Vagina (tissue), 2 donors: Measurements from ENCODE around the gene CLEC18A.
"Not testable (repeated sequence)": the region's sequence is repeated elsewhere in the genome, so short reads cannot be mapped to it uniquely, and the experiment has no call there.

Experiments used
- POLR2AphosphoS5 ChIP-seq, 2 donors: sonication (generic); formaldehyde crosslinking; IDR thresholded peaks; one replicate each; pipeline ENCODE4 v1.9.0; 2017; ENCODE audit warnings: antibody characterized with exemption in 2 of 2, mild to moderate bottlenecking in 2 of 2, low read depth in 1 of 2; ENCODE audit not compliant: insufficient read depth in 1 of 2
- TF ChIP-seq, protein P1 (sequence below), 3 experiments: fragments of 450-650 bp in 2 of 3; fragments of 200-600 bp in 1 of 3; sonication (generic) in 1 of 3; IDR thresholded peaks; one replicate each; pipeline ENCODE4 v1.5.1; 2017 to 2019; ENCODE audit warnings: antibody characterized with exemption in 3 of 3, mild to moderate bottlenecking in 2 of 3, moderate library complexity in 2 of 3

DNA sequence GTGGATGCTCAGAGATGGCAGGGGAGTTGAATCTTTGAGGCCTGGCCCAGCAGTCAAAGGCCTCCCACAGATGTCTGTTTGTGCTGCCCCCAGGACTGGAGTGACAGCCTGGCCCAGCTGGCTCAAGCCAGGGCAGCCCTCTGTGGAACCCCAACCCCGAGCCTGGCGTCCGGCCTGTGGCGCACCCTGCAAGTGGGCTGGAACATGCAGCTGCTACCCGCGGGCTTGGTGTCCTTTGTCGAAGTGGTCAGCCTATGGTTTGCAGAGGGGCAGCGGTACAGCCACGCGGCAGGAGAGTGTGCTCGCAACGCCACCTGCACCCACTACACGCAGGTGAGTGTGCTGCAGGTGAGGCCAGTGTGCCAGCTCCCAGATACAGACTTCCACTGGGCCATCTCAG is 3.1 kb downstream of the CLEC18A start:
- TF ChIP-seq, protein P1, sequence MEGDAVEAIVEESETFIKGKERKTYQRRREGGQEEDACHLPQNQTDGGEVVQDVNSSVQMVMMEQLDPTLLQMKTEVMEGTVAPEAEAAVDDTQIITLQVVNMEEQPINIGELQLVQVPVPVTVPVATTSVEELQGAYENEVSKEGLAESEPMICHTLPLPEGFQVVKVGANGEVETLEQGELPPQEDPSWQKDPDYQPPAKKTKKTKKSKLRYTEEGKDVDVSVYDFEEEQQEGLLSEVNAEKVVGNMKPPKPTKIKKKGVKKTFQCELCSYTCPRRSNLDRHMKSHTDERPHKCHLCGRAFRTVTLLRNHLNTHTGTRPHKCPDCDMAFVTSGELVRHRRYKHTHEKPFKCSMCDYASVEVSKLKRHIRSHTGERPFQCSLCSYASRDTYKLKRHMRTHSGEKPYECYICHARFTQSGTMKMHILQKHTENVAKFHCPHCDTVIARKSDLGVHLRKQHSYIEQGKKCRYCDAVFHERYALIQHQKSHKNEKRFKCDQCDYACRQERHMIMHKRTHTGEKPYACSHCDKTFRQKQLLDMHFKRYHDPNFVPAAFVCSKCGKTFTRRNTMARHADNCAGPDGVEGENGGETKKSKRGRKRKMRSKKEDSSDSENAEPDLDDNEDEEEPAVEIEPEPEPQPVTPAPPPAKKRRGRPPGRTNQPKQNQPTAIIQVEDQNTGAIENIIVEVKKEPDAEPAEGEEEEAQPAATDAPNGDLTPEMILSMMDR (IDR thresholded peaks at IDR 0.05) = not testable (repeated sequence)
- not testable (repeated sequence) for TF ChIP-seq POLR2AphosphoS5 (IDR thresholded peaks at IDR 0.05; ENCODE audit: insufficient read depth in 1 of 2, low read depth in 1 of 2)
